DND-41 (cell line): Measurements from ENCODE around the gene GRK6.

Experiments used
- CTCF ChIP-seq: IDR thresholded peaks from 2 replicates; pipeline ENCODE4 v1.5.1; 2012; ENCODE audit warnings: borderline replicate concordance, low read length, moderate library complexity, mild to moderate bottlenecking; ENCODE audit not compliant: poor library complexity, severe bottlenecking; ENCODE audit errors: extremely low read depth
- EZH2 ChIP-seq: IDR thresholded peaks from 3 replicates; pipeline ENCODE4 v1.6.1; 2012; ENCODE audit warnings: borderline replicate concordance, low read depth, mild to moderate bottlenecking, moderate library complexity, low read length, inconsistent platforms; ENCODE audit not compliant: severe bottlenecking

GRCh38 chr5:177449140-177450061, 22.9 kb downstream of the GRK6 start:
- TF ChIP-seq CTCF (no peak), EZH2 (no peak)
